HG02938 (cell line): ENCODE data around the gene CMC4.

Source experiments
- ATAC-seq: cut with Tn5 transposase; IDR thresholded peaks from one replicate; pipeline ENCODE4 v1.9.1; 2021; ENCODE audit warnings: mild to moderate bottlenecking, moderate library complexity; ENCODE audit not compliant: unreplicated experiment

Gene CMC4

GRCh38 chrX:155070975-155071693 lies at the start of gene CMC4, which contains the start of the genes BRCC3 and MTCP1:
Gene CMC4 (minus strand): TSS chrX:155071136. CDS start chrX:155064023, 7,113 bp downstream.
Gene BRCC3 (plus strand): TSS chrX:155071508. CDS start chrX:155071528, 20 bp downstream.
Gene MTCP1 (minus strand): TSS chrX:155071136. CDS start chrX:155066010, 5,126 bp downstream.
- peak; percentile 75 for ATAC-seq

- ATAC-seq, result no peak
These were observed 44.4 kb upstream of the CMC4 start for GRCh38 chrX:155115174-155115819.

- no peak for ATAC-seq
These were observed 42.2 kb upstream of the CMC4 start for GRCh38 chrX:155113097-155113496.

- no peak for ATAC-seq
These were observed 41.2 kb upstream of the CMC4 start for GRCh38 chrX:155112171-155112570.

- ATAC-seq, result no peak
These were observed 37.5 kb upstream of the CMC4 start for GRCh38 chrX:155108427-155108826.

GRCh38 chrX:155105919-155106318 lies 35.0 kb upstream of the CMC4 start:
- no peak for ATAC-seq

- ATAC-seq, result no peak
These were observed 23.6 kb upstream of the CMC4 start for GRCh38 chrX:155094468-155095061.

- ATAC-seq, result no peak
These were observed 16.2 kb upstream of the CMC4 start for GRCh38 chrX:155086961-155087735.

- no peak for ATAC-seq
These were observed 15.4 kb upstream of the CMC4 start for GRCh38 chrX:155086202-155086840.

- no peak for ATAC-seq
These were observed 851 bp upstream of the CMC4 start for GRCh38 chrX:155071694-155072280.

- ATAC-seq, result peak; percentile 25
These were observed 317 bp downstream of the CMC4 start for GRCh38 chrX:155070663-155070974.

GRCh38 chrX:155070038-155070437 lies 898 bp downstream of the CMC4 start:
- ATAC-seq, result no peak

GRCh38 chrX:155069414-155069813 lies 1.5 kb downstream of the CMC4 start:
- ATAC-seq, result no peak

GRCh38 chrX:155068165-155068564 lies 2.8 kb downstream of the CMC4 start:
- no peak for ATAC-seq

- ATAC-seq, result no peak
These were observed 5.8 kb downstream of the CMC4 start for GRCh38 chrX:155065035-155065734.

- ATAC-seq, result no peak
These were observed 9.2 kb downstream of the CMC4 start for GRCh38 chrX:155061760-155062159.

GRCh38 chrX:155056877-155057792 lies 13.8 kb downstream of the CMC4 start:
- no peak for ATAC-seq

GRCh38 chrX:155056471-155056870 lies 14.5 kb downstream of the CMC4 start:
- ATAC-seq, result no peak

GRCh38 chrX:155055494-155055893 lies 15.4 kb downstream of the CMC4 start:
- no peak for ATAC-seq
